Measurements from ENCODE around the gene FBXO42.
"Not testable (repeated sequence)": the region's sequence is repeated elsewhere in the genome, so short reads cannot be mapped to it uniquely, and the experiment has no call there.

FBXO42 gene

DNA sequence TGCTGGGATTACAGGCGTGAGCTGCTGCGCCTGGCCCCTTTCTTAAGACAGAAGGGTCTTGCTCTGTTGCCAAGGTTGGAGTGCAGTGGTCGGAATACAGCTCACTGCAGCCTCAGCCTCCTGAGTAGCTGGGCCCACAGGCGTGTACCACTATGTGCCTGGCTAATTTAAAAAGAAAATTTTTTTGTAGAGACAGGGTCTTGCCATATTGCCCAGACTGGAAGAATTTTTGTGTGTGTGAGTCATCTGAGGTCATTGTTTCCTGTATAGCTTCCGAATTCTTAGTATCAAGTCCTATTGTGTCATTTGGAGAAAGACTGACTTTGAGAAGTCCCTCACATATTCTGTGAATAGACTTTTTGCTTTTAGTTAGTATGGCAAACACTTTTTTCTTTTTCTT, 19.4 kb upstream of the FBXO42 start:
- DNase-seq, result no peak

DNA sequence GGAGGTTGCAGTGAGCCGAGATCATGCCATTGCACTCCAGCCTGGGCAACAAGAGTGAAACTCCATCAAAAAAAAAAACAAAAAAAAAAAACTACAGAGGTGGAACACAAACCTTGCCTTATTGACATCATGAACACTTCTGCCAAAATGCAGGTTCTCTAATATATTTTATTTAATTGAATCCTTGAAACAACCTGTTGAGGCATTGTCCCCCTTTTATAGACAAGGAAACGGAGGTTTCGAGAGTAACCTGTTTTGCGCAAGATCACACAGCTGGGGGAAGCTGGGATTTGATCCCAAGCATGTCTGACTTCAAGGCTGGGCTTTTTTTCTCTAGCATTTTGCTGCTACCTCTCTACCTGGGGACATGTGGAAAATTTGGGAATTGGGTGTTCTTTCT, 17.5 kb upstream of the FBXO42 start:
- DNase-seq, result no peak

DNA sequence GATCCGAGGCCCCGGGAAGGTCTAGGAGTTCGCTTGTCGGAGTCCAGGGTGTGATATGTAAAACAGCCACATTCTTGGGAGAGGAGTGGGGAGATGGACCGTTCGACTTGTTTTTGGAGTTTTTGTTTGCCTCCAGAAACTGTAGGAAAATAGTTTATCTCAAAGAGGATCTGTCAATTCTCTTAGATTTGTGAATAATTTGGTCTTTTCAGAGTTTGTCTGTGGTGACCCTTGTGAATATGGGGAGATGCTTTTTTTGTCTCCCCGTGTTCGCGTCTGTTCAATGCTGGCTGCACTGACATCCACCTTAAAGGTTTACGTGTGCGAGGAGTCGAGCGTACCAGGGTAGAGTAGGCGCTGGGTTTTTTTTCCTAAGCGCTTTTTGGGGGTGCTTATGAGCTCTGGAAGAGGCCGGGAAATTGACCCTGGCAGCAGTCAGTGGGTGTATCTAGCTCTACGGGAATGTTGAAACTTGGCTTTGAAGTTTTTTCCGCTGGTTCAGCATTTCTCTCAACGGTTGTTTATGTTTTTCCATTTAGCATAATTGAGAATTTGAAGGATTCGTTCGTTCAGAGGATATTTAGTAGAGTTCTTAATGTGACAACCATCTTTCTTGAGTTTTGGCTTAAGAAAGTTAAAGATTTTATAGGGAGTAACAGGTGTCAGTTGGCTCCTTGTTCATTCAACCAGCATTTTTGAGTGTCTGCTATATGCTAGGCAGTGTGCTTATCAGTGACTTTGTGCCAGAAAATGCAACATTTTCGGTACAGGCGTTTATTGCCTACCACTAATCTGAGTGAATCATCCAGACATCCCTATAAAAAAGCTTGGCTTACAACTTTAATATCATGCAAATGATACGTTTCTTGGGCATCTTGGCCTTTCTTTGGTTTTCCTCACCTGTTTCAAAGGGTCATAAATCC, 15.9 kb upstream of the FBXO42 start:
- DNase-seq, result no peak

DNA sequence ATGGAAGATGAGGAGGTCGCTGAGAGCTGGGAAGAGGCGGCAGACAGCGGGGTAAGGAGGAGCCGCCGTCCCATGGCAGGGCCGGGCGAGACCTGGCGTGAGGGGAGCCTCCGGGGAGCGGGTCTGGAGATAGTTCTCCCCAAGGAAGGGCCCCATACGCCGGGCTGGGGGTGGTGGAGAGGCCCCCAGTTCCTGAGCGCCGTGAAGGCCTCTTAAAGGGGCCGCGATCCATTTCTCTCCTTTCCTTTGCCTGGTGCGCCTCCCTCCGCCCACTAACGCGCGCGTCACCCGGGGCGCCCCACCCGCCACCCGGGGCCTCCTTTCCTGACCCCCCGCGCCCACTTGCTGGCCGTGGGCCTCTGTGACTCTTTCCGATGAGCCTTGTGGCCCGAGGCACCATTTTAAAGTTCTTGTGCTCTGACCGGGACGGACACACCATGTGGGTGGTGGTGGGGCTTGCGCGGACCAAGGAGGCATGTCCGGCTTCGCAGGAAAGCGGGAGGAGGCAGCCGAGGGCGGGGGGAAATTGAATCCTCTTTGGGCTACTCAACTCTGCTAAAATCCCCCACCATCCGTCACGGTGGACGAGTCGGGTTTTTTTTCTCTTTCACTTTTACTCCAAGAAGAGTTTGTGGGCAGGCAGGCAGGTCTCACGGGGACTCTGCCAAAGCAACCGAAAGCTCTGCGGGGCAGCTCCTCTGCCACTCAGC, 15.1 kb upstream of the FBXO42 start:
- peak; percentile 73 for DNase-seq

DNA sequence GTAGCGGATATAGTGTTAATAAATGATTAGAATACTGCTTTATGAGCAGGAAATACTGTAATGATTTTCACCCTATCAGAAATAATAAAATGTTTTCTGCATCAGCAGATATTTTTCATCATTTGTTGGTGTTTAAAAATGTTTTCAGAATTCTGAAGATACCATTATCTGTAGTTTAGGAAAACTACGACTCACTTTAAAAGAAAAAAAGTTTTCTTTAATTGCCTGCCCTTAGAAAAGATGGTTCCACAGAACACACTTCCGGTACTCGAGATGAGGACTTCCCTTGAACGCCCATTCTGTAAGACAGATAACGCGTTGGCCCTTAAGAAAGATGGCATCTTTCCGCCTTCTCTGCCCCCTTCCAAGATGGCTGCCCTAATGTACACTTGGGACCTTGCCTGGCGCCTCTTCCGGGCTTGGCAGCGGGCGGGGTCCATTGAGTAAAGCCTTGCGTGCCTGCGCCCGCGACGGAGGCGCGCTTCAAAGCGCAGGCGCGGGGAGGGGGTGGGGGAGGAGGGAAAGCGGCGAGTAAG, 14.5 kb upstream of the FBXO42 start, which contains the start of gene SZRD1:
SZRD1 (plus strand) TSS at position 521 of the 536 bp plus-strand sequence. CDS start 16 bp downstream, outside the sequence.
- peak; percentile 95 for DNase-seq

DNA sequence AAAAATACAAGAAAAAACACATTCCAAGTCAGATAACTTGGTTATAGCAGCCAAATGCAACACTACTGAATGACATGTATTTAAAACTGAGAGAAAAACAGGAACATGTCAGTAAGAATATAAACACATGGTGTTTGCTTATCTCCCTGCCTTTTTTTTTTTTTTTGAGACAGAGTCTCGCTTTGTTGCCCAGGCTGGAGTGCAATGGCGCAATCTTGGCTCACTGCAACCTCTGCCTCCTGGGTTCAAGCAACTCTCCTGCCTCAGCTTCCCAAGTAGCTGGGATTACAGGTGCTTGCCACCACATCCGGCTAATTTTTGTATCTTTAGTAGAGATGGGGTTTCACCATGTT, 12.8 kb upstream of the FBXO42 start:
- not testable (repeated sequence) for DNase-seq

DNA sequence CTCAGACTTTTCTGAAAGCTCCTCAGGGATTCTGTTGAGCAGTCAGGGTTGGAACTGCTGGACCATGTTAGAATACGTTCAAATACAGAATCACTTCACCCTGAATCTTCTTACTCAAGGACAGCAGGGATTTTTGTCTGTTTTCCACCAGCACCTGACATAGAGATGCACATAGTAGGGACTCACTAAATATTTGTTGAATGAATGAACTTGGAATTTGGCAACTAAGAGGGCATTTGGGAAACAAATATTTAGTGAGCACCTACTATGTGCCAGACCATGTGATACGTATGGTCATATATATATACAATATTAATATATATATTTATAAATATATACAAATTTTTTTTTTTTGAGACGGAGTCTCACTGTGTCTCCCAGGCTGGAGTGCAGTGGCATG, 4.6 kb upstream of the FBXO42 start:
- no peak for DNase-seq

DNA sequence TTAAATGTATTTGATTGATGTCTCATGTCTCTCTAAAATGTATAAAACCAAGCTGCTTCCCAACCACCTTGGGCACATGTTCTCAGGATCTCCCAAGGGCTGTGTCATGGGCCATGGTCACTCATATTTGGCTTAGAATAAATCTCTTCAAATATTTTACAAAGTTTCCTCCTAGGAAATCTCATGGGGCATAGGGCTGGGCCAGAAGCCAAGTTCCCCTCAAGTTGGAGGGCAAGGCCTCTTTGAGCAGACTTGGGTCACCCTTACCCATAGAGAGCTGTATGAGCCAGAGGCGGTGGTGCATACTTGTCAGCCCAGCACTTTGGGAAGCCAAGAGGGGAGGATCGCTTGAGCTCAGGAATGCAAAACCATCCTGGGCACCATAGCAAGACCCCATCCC, 2.3 kb upstream of the FBXO42 start:
- no peak for DNase-seq

DNA sequence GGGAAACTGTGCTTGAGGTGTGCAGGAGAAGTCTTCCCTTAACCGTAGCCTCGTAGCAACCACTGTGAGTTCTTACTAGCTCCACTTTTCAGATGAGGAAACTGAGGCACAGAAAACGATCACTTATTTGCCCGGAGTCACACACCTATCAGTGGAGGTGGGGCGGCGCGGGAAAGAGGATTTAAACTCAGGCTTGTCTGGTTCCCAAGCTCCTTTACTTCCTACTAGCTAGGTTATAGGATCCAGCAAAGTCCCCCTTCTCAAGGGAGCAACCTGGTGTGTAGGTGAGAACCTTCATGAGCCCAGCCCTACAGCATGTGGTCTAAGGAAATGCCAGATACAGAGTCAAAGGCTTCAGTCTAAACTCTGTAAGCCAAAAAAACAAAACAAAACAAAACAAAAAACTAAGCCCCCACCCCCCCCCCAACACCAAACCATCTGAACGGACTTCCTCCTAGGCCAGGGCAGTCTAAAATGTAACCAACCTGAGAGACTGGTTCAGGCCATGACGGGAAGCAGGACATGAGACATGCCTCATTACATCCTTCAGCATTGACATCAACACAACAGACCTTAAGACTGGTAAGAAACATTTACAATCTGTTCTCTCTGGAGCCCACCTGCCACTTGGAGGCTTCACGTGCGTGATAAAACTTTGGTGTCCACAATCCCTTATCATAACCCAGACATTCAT, 709 bp upstream of the FBXO42 start:
- DNase-seq, result no peak

DNA sequence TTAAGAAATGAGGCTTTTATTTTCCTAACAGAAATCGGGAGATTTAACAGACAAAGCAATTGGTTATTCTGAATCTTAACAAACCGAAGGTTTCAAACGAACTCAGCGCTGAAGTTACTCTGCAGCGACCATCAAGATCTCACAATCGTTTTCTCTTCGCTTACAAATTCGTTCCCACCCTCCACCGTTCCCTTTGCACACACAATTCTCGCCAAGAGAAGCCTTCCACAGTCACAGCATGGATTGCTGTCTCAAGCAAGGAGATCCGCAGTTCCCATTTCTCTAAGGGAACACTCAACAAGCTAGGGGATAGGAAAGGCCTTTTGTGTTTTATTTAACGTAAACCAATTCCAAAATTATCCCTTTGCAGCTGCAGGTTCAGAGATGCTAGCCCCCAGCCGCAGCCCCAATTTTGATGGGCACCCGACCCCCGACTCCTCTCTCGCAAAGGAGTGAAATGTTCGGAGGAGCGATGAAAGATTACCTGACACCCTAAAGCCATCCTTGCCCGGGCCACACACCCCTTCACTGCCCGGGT, 755 bp downstream of the FBXO42 start:
- DNase-seq, result no peak

DNA sequence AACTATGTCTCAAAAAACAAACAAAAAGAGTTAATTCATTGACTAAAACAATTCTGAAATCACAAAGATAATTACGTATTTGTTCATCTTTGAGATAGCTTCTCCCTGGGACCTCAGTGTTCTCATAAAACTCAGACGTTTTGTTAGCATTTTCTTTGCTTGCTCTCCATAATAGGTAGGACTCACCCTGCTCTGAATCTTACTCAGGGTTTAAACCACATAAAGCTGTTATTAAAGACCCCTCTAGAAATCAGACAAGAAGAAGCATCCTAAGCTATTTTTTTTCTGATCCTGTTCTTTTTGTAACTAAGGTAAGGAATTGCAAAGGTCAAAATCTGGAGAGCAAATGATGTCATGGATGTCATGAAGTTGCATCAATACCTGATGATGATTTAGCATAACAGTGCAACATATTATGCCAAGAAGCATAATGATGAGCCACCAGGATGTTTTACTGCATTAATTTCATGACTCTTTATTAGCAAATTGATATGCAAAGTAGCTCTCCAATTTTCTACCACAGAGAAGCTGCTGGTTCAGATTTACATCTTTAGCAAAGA, 2.4 kb downstream of the FBXO42 start:
- no peak for DNase-seq

DNA sequence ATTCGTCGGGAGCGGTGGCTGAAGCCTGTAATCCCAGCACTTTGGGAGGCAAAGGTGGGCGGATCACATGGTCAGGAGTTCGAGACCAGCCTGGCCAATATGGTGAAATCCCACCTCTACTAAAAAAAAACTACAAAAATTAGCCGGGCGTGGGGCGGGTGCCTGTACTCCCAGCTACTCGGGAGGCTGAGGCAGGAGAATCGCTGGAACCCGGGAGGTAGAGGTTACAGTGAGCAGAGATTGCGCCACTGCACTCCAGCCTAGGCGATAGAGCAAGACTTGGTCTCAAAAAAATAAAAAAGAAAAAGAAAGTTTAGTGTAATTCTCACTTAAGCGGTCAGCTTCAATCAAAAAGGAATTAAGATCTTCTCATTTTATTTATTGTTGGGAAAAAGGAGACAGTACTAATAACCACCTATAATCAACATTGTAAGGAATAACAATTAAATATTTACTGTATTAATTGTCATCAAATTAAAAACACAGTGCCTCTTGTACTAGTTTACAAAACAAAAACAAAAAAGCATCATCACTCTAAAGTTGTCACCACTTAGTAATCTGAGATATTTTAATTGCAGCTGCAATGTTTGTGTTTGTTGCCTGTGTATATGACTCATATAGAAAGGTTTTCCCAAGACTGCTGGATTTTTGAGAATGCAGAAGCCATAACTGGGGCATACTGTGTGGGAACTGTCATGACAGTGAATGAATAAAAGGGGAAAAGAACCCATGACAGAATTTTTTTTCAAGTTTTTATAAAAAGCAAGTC, 3.7 kb downstream of the FBXO42 start:
- DNase-seq, result no peak

DNA sequence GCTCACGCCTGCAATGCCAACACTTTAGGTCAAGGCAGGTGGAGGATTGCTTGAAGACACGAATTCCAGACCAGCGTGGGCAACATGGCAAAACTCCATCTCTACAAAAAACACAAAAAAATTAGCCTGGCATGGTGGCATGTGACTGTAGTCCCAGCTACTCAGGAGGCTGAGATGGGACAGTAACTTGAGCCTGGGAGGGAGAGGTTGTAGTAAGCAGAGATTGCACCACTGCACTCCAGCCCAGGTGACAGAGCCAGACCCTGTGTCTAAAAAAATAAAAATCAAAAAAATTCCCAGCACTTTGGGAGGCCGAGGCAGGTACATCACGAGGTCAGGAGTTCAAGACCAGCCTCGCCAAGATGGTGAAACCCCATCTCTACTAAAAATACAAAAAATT, 9.0 kb downstream of the FBXO42 start:
- not testable (repeated sequence) for DNase-seq

DNA sequence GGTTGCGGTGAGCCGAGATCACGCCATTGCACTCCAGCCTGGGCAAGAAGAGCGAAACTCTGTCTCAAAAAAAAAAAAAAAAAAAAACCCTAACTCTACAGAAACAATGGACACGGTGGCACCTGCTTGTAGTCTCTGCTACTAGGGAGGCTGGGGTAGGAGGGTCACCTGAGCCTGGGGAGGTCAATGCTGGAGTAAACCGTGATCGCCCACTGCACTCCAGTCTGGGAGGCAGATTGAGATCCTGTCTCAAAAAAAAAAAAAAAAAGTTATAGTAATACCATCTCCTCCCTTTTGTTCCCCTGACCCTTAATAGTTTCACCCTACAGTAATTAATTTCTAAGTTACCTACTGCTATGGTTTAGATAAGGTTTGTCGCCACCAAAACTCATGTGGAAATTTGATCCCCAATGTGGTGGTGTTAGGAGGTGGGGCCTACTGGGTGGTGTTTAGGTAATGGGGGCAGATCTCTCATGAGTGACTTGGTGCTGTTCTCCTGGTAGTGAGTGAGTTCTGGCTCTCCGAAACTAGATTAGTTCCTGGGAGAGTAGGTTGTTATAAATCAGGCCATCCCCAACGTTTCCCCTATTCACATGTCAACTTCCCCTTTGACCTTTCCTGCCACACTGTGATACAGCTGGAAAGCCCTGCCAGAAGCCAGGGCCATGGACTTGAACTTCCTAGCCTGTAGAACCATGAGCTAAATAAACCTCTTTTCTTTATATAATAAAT, 9.8 kb downstream of the FBXO42 start:
- DNase-seq, result no peak

DNA sequence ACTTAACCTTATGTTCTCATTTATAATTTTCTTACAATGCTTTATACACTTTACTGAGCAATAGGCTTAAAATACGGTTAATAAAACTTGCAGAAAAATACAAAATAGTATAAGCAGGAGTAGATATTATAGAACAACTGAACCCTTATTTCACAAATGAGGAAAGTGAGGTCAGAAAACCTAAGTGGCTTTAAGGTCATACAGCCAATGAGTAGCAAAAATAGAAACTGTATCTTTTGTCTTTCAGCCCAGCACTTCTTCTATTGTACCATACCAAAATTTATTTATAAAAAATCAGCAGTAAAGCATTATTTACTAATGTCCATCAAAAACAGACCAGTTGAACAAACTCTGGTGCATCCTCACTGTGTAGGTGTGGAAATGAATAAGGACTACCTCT, 11.6 kb downstream of the FBXO42 start:
- no peak for DNase-seq

DNA sequence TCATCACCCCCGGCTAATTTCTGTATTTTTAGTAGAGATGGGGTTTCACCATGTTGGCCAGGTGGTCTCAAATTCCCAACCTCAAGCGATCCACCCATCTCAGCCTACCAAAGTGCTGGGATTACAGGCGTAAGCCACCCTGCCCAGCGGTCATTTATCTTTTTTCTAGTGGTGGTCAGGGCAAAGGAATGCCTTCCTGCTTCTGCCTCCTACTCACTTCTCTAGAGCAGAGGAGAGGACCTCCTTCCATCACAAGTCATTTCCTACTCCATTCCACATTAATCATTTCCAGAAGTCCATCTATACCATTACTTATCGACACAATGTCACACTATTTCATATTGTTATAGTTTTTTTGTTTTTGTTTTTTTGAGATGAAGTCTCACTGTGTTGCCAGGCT, 13.3 kb downstream of the FBXO42 start:
- DNase-seq, result no peak

DNA sequence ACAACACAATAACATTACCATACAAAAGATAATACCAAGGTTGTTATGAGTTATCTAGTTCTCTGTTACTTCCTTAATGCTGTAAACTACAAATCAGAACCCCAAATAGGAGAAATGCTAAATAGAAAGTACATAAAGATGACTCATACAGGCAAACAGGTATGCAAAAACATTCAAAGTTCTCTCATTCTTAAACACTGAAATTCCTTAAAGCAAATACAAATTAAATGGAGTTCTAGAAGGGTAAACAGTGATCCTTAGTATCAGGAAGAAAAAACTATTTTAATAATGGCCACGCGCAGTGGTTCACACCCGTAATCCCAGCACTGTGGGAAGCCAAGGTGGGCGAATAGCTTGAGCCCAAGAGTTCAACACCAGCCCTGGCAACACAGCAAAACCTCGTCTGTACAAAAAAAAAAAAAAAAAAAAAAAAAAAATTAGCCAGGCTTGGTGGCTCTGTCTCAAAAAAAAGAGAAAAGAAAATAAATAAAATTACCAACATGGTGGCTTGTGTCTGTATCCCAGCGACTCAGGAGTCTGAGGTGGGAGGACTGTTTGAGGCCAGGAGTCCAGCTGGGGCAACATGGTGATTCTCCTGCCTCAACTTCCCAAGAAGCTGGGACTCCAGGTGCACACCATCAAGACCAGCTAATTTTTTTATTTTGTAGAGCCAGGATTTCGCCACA, 17.5 kb downstream of the FBXO42 start:
- DNase-seq, result no peak

DNA sequence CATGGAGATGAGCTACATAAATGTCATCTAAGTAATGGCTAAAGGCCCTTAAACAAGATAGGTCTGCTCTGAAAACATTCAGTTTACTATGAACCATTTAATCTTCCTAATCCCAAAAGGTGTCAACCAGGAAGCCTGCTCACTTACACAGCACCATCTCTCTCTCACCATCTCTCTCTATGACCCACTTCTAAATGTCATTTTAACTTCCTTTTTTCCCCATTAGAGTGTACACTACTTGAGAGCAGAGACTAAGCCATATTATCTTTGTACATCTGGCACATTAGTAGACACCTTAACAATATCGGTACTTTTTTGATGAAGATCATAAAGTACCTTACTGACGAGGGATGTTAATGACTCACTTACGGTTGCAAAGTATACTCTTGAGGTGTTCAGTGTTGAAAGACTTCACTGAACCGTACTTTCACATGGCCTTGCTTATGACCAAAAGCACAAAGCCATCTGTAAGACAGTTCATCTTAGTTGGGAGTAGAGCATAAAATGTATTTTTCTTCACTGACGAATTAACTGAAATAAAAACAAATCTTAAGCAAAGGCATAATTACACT, 25.4 kb downstream of the FBXO42 start:
- no peak for DNase-seq

DNA sequence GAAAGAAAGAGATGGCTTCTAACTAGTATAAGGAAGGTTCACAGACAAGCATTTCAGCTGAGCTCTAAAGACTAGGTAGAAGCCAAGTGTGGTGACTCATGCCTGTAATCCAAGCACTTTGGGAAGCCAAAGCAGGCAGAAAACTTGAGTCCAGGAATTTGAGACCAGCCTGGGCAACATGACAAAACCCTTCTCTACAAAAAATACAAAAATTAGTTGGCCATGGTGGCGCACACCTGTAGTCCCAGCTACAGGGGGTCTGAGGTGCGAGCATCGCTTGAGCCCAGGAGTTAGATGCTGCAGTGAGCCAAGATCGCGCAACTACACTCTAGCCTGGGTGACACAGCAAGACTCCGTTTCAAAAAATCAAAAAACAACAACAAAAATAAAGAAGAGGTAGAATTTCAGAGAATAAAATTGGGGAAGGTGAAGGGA, 27.8 kb downstream of the FBXO42 start:
- no peak for DNase-seq

All from effector CD8-positive, alpha-beta T cell (primary cell).